ENCODE results near the gene RTN4R. TPM values are rescaled to one million over a fixed set of nuclear protein-coding genes. Genes with fewer than 3 reads are reported as not detected.

Gene RTN4R
- total and polyA plus RNA-seq, 9 of the 15 experiments (the other 6 are each of a cell fraction or from before 2014, with no cell fraction given), result 0.04 to 2.8 (median 1.4) TPM; not detected in 3

- TF ChIP-seq CEBPZ (IDR thresholded peaks at IDR 0.05; ENCODE audit: borderline replicate concordance, low read depth, low read length) (no peak), TEAD1 (CRISPR knock-in tag; IDR thresholded peaks at IDR 0.05) (no peak), ZC3H11A (IDR thresholded peaks at IDR 0.05; ENCODE audit: low read depth, low read length) (no peak), PML (IDR thresholded peaks at IDR 0.05; ENCODE audit: low read length) (no peak), U2AF2 (optimal IDR thresholded peaks at IDR 0.05; ENCODE audit: low read depth, low read length) (no peak), HNRNPUL1 (IDR thresholded peaks at IDR 0.05; ENCODE audit: low read length) (no peak), ARNT (IDR thresholded peaks at IDR 0.05) (no peak), NFIC (IDR thresholded peaks at IDR 0.05) (no peak), SAFB (IDR thresholded peaks at IDR 0.05; ENCODE audit: borderline replicate concordance, low read depth, low read length) (peak; percentile 81; the same call in 1 of the 2 replicates), ESRRA (IDR thresholded peaks at IDR 0.05; ENCODE audit: borderline replicate concordance, low read depth) (no peak), GABPB2 (CRISPR knock-in tag; conservative IDR thresholded peaks at IDR 0.05) (no peak), ZNF124 (CRISPR knock-in tag; IDR thresholded peaks at IDR 0.05) (0 out of 2 replicates have a peak, but pooled peaks have one; percentile 2), CBX3 (IDR thresholded peaks at IDR 0.05; ENCODE audit: borderline replicate concordance in 1 of 2, low read length in 2 of 2) (no peak; a peak in 1 of 3 replicates), ZNF253 (CRISPR knock-in tag; conservative IDR thresholded peaks at IDR 0.05) (no peak), ZNF695 (CRISPR knock-in tag; IDR thresholded peaks at IDR 0.05) (no peak), KAT8 (IDR thresholded peaks at IDR 0.05; ENCODE audit: low read depth) (no peak), HDGF (IDR thresholded peaks at IDR 0.05) (no peak), ELK1 (CRISPR knock-in tag; IDR thresholded peaks at IDR 0.05) (no peak), SMARCB1 (IDR thresholded peaks at IDR 0.05; ENCODE audit: insufficient read length, low read depth) (no peak), ZKSCAN8 (CRISPR knock-in tag; IDR thresholded peaks at IDR 0.05) (no peak), KDM2B (CRISPR knock-in tag; IDR thresholded peaks at IDR 0.05) (peak; percentile 92), RNF2 (IDR thresholded peaks at IDR 0.05) (no peak; the same call in 1 of the 2 replicates), NFIX (CRISPR knock-in tag; IDR thresholded peaks at IDR 0.05; ENCODE audit: low read depth) (no peak), TAL1 (IDR thresholded peaks at IDR 0.05) (no peak), ZNF280A (IDR thresholded peaks at IDR 0.05; ENCODE audit: low read depth, partially characterized antibody) (no peak)
Observed at GRCh38 chr22:20267441-20268278, 458 bp downstream of the RTN4R start (continued).

Data from K562 (cell line).